ENCODE data around the gene GRIP2. TPM values are rescaled to one million over a fixed set of nuclear protein-coding genes. Genes with fewer than 3 reads are reported as not detected.
A peak's percentile ranks its signal among the peaks of the same experiment; 100 is the strongest.

Gene GRIP2
- total RNA-seq, 1 experiment from 2014 or later, result not detected

DNA sequence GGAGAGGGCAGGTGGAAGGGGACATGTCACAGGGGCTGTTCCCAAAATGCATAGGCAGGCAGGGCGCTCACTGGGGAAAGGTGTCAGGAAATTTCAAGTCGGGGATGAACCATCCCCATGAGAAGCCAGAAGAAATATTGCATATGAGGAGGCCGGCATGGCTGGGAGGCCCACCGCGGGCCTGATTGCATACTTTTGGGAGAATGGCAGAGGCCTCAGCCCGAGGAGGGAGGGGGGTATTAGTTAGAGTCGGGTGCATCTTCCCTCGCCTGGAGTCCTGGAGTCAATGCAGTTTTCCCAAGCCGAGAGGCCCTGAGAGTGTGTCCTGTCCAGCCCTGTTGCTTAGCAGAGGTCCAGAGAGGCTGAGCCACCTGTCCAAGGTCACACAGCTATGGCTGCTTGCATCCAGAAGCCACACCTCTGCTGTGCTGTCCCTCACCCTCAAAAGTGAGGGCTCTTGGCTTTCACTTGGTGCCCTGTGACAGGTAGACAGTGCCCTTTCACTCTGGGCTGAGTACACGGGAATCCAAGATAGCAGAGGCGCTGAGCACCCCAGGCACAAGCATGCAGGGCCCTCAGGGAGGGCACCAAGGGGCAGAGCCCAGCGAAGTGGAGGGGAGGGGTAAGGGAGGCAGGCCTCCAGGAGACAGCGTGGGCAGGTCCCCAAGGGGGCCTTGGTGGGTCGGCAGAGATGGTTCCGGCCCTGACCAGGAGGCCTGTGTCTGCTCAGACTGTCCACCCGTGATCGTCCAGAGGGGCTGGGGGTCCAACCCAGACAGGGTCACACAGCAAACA, 48.5 kb downstream of the GRIP2 start:
- DNase-seq (ENCODE audit: unreplicated experiment), result no peak
- intact Hi-C loops (cut with micrococcal nuclease), result no loop called here
- Mint-ChIP-seq H3K27me3 (ENCODE audit: insufficient read depth, unreplicated experiment) (no peaks in the 10 kb centered on the region), H3K4me1 (ENCODE audit: insufficient read depth, unreplicated experiment) (peaks cover 16% of the 10 kb centered on the region), H3K9me3 (ENCODE audit: unreplicated experiment) (no peaks in the 10 kb centered on the region), H3K4me3 (ENCODE audit: unreplicated experiment) (no peak overlapping the region), H3K27ac (ENCODE audit: low read depth, unreplicated experiment) (no peak overlapping the region), H3K36me3 (ENCODE audit: insufficient read depth, unreplicated experiment) (no peaks in the 10 kb centered on the region)
- POLR2A ChIA-PET, result no interaction called here
- BruUV-seq (replicated peaks), result no TSS peak
- CTCF ChIA-PET, result interaction anchor here (0.5 to 1.1 kb wide), 2 partner anchors 24 to 833 kb away, joined by 3 read pairs; no protein-coding TSS in a partner anchor
- TF ChIP-seq, protein P1, sequence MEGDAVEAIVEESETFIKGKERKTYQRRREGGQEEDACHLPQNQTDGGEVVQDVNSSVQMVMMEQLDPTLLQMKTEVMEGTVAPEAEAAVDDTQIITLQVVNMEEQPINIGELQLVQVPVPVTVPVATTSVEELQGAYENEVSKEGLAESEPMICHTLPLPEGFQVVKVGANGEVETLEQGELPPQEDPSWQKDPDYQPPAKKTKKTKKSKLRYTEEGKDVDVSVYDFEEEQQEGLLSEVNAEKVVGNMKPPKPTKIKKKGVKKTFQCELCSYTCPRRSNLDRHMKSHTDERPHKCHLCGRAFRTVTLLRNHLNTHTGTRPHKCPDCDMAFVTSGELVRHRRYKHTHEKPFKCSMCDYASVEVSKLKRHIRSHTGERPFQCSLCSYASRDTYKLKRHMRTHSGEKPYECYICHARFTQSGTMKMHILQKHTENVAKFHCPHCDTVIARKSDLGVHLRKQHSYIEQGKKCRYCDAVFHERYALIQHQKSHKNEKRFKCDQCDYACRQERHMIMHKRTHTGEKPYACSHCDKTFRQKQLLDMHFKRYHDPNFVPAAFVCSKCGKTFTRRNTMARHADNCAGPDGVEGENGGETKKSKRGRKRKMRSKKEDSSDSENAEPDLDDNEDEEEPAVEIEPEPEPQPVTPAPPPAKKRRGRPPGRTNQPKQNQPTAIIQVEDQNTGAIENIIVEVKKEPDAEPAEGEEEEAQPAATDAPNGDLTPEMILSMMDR (IDR thresholded peaks at IDR 0.05; ENCODE audit: unreplicated experiment), result no peak

DNA sequence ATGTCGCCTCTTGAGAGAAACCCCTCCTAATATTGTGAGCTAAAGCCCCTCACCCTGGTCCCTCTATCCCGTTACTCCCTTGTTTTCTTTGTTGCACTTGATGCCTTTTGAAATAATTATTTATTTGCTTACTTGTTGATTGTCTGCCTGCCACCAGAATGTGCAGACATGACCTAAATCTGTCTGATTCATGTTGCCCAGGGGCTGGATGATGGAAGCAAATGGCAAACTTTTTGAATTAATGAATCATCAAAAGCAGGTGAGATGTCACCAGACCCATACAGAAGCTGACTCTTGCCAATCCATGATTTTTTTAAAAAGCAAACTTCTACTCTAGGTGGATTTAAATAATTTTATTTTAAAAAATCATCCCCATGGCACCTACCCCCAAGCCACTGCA, 49.3 kb downstream of the GRIP2 start:
- Mint-ChIP-seq H3K36me3 (ENCODE audit: insufficient read depth, unreplicated experiment) (no peaks in the 10 kb centered on the region), H3K4me3 (ENCODE audit: unreplicated experiment) (no peak overlapping the region), H3K27me3 (ENCODE audit: insufficient read depth, unreplicated experiment) (no peaks in the 10 kb centered on the region), H3K27ac (ENCODE audit: low read depth, unreplicated experiment) (no peak overlapping the region), H3K9me3 (ENCODE audit: unreplicated experiment) (no peaks in the 10 kb centered on the region), H3K4me1 (ENCODE audit: insufficient read depth, unreplicated experiment) (peaks cover 16% of the 10 kb centered on the region)
- CTCF ChIA-PET, result interaction anchor here (0.5 to 1.2 kb wide), 4 partner anchors 9 to 833 kb away, joined by 3 read pairs; no protein-coding TSS in a partner anchor
- POLR2A ChIA-PET, result no interaction called here
- TF ChIP-seq, protein P1 (IDR thresholded peaks at IDR 0.05; ENCODE audit: unreplicated experiment), result no peak
- BruUV-seq (replicated peaks), result no TSS peak
- intact Hi-C loops (cut with micrococcal nuclease), result no loop called here
- peak; percentile 38 for DNase-seq (ENCODE audit: unreplicated experiment)

DNA sequence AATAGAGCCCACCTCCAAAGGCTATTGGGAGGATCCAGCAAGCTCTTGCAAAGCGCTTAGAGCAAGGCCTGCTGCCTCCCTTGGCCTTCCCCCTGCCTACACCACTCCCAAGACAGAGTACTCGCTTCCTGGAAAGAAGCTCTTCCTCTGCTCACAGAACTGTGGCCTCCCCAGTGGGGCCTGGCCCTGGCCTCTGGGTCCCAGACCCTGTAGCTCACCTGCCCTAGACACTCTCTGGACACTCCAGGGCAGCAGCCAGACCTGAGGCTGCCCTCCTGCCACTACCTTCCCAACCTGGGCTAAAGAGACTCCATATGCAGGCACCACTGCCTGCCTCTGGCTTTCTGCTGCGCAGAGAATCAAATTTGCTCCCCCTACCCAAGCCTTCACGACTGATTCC, 49.9 kb downstream of the GRIP2 start:
- peaks cover under 1% of the 10 kb centered on the region for H3K36me3 Mint-ChIP-seq (ENCODE audit: insufficient read depth, unreplicated experiment)
- BruUV-seq (replicated peaks), result no TSS peak
- no peaks in the 10 kb centered on the region for H3K9me3 Mint-ChIP-seq (ENCODE audit: unreplicated experiment)
- H3K27ac Mint-ChIP-seq (ENCODE audit: low read depth, unreplicated experiment), result peak overlapping the region; percentile 29
- ChIA-PET POLR2A (no interaction called here), CTCF (interaction anchor here (0.5 to 1.2 kb wide), 2 partner anchors 10 to 28 kb away, joined by 3 read pairs; no protein-coding TSS in a partner anchor)
- H3K4me1 Mint-ChIP-seq (ENCODE audit: insufficient read depth, unreplicated experiment), result peaks cover 16% of the 10 kb centered on the region
- TF ChIP-seq, protein P1 (IDR thresholded peaks at IDR 0.05; ENCODE audit: unreplicated experiment), result no peak
- intact Hi-C loops (cut with micrococcal nuclease), result no loop called here
- no peaks in the 10 kb centered on the region for H3K27me3 Mint-ChIP-seq (ENCODE audit: insufficient read depth, unreplicated experiment)
- H3K4me3 Mint-ChIP-seq (ENCODE audit: unreplicated experiment), result no peak overlapping the region
- no peak for DNase-seq (ENCODE audit: unreplicated experiment)

DNA sequence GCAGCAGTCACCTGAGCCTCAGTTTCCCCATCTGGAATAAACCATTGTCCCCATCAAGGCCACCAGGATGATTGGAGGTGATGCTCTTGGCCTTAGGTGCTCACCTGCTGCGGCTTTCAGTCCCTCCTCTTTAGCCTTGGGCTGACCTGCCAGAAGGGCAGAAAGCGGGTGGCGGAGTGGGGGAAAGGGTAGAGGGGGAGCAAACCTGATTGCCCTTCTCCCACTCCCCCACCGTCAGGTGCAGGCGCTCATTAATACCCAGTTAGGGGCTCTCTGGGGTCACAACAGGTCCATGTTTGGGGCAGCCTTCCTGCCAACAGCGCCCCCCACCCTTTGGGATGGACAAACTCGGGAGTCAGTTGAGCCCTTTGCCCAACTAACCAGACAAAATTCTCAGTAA, 50.5 kb downstream of the GRIP2 start:
- POLR2A ChIA-PET, result no interaction called here
- no TSS peak for BruUV-seq (replicated peaks)
- Mint-ChIP-seq H3K4me1 (ENCODE audit: insufficient read depth, unreplicated experiment) (peaks cover 16% of the 10 kb centered on the region), H3K27me3 (ENCODE audit: insufficient read depth, unreplicated experiment) (no peaks in the 10 kb centered on the region), H3K4me3 (ENCODE audit: unreplicated experiment) (no peak overlapping the region), H3K9me3 (ENCODE audit: unreplicated experiment) (no peaks in the 10 kb centered on the region), H3K27ac (ENCODE audit: low read depth, unreplicated experiment) (no peak overlapping the region), H3K36me3 (ENCODE audit: insufficient read depth, unreplicated experiment) (peaks cover 6% of the 10 kb centered on the region)
- CTCF ChIA-PET, result interaction anchor here (1.0 to 1.2 kb wide), 2 partner anchors 21 to 28 kb away, joined by 3 to 4 read pairs; no protein-coding TSS in a partner anchor
- intact Hi-C loops (cut with micrococcal nuclease), result no loop called here
- TF ChIP-seq, protein P1 (IDR thresholded peaks at IDR 0.05; ENCODE audit: unreplicated experiment), result no peak
- no peak for DNase-seq (ENCODE audit: unreplicated experiment)

Data from MCF 10A (cell line).